ENCODE measurements around the gene CRYAB.
A peak's percentile ranks its signal among the peaks of the same experiment; 100 is the strongest.
"Not testable (repeated sequence)": the region's sequence is repeated elsewhere in the genome, so short reads cannot be mapped to it uniquely, and the experiment has no call there.

The CRYAB gene

GRCh38 chr11:111905411-111905810 is 6.2 kb downstream of the CRYAB start:
- DNase-seq (ENCODE audit: low read depth), result no peak
- no peak for TF ChIP-seq CTCF (IDR thresholded peaks at IDR 0.05; ENCODE audit: control insufficient read depth, insufficient read depth, low read depth, low read length, missing control alignments)
- H3K4me3 ChIP-seq (ENCODE audit: control insufficient read depth, low read depth, low read length), result no peak overlapping the region

- TF ChIP-seq CTCF (IDR thresholded peaks at IDR 0.05; ENCODE audit: control insufficient read depth, insufficient read depth, low read depth, low read length, missing control alignments), result no peak
- H3K4me3 ChIP-seq (ENCODE audit: control insufficient read depth, low read depth, low read length), result no peak overlapping the region
- no peak for DNase-seq (ENCODE audit: low read depth)
Measured at GRCh38 chr11:111886844-111887243, 24.7 kb downstream of the CRYAB start.

GRCh38 chr11:111886032-111886431 is 25.5 kb downstream of the CRYAB start:
- DNase-seq (ENCODE audit: low read depth), result no peak
- no peak for TF ChIP-seq CTCF (IDR thresholded peaks at IDR 0.05; ENCODE audit: control insufficient read depth, insufficient read depth, low read depth, low read length, missing control alignments)
- H3K4me3 ChIP-seq (ENCODE audit: control insufficient read depth, low read depth, low read length), result no peak overlapping the region

GRCh38 chr11:111885053-111885452 is 26.5 kb downstream of the CRYAB start:
- not testable (repeated sequence) for H3K4me3 ChIP-seq (ENCODE audit: control insufficient read depth, low read depth, low read length); DNase-seq (ENCODE audit: low read depth)

- H3K4me3 ChIP-seq (ENCODE audit: control insufficient read depth, low read depth, low read length), result no peak overlapping the region
- no peak for TF ChIP-seq CTCF (IDR thresholded peaks at IDR 0.05; ENCODE audit: control insufficient read depth, insufficient read depth, low read depth, low read length, missing control alignments)
- no peak for DNase-seq (ENCODE audit: low read depth)
Measured at GRCh38 chr11:111882202-111882601, 29.4 kb downstream of the CRYAB start.

GRCh38 chr11:111879637-111879960 is 32.0 kb downstream of the CRYAB start:
- peak overlapping the region; percentile 78 for H3K4me3 ChIP-seq (ENCODE audit: control insufficient read depth, low read depth, low read length)
- no peak for TF ChIP-seq CTCF (IDR thresholded peaks at IDR 0.05; ENCODE audit: control insufficient read depth, insufficient read depth, low read depth, low read length, missing control alignments)
- DNase-seq (ENCODE audit: low read depth), result no peak

- peak; percentile 86 for DNase-seq (ENCODE audit: low read depth)
- H3K4me3 ChIP-seq (ENCODE audit: control insufficient read depth, low read depth, low read length), result peak within 1 kb of the TSS; percentile 78
- peak; percentile 96 for TF ChIP-seq CTCF (IDR thresholded peaks at IDR 0.05; ENCODE audit: control insufficient read depth, insufficient read depth, low read depth, low read length, missing control alignments)
Measured at GRCh38 chr11:111878849-111879636, 32.5 kb downstream of the CRYAB start, which contains the start of the genes CFAP68 and FDXACB1. CFAP68 (plus strand) TSS chr11:111879541; CDS start chr11:111879561, 20 bp downstream. FDXACB1 (minus strand) TSS chr11:111879165; CDS start chr11:111879132, 33 bp downstream.
